GM19467 (cell line): ENCODE results near the gene PYGO2.

Source experiments
- ATAC-seq: cut with Tn5 transposase; IDR thresholded peaks from one replicate; pipeline ENCODE4 v1.9.1; 2021; ENCODE audit warnings: mild to moderate bottlenecking, moderate library complexity; ENCODE audit not compliant: unreplicated experiment

PYGO2 gene

DNA sequence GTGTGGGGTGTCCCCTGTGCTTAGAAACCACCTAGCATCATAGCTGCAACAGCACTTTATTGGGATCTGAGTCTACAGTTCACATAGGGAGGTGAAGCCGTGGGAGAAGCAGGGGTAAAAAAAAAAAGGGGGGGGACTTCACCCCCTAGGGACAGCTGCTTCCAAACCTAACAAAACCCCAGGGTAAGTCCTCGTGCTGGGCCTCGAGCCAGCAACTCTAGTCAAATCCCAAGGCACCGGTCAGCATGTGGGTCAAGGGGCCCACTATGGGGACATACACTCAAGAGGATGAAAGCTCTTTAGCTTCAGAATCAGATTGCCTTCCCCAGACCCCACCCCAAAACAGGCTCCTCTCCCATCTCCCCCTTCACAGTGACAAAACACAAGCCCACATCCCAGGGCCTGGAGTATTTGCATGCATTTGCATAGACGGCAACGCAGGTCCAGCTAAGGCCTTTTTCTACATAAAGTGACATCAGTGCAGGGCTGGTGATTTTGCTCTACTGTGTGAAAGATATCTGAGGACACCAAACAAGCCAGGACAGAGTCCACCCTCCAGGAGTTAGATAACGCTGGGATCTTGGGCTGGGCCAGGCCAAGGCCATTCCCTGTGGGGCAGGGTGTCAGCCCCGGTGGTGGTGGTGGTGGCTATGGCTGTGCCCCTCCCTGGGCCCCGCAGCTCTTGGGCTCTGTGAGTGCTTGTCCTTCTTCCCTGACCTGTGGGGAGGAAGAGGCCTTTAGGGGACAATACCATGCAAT is 17.0 kb downstream of the PYGO2 start:
- no peak for ATAC-seq

DNA sequence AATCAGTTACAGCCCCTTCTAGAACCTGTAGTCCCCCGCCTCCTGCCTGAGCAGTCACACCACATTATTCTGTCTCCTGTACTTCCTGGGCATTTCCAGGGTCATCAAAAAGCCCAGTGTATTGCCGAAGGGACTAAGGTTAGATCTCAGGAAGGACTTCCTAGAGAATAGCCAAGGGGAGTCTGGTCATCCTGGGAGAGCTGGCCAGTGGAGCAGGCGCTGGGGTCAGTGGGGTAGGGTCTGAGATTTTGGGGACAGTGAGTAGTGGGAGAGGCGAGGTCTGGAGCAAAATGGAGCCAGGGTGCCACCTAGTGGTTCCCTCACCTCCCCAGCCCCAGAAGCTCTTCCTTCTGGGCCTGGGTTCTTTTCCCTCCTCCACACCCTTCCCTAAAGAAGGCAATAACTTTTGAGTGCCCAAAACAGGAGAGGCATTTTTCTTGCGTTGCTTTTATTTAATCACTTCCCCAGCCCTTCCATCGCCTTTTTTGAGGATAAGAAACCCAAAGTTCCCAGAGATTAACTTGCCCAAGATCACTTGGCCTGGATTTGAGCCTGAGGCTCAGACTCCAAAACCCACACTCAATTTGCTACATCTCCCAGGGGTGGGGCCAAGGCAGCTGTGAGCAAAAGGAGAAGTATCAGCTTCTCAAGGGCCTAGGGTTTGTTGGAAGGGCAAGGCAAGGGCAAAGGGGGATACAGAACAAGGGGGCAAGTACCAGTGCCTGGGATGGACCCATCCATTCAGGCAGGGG is 17.8 kb downstream of the PYGO2 start:
- ATAC-seq = no peak

GRCh38 chr1:154941333-154942013 is 20.1 kb downstream of the PYGO2 start:
- no peak for ATAC-seq

DNA sequence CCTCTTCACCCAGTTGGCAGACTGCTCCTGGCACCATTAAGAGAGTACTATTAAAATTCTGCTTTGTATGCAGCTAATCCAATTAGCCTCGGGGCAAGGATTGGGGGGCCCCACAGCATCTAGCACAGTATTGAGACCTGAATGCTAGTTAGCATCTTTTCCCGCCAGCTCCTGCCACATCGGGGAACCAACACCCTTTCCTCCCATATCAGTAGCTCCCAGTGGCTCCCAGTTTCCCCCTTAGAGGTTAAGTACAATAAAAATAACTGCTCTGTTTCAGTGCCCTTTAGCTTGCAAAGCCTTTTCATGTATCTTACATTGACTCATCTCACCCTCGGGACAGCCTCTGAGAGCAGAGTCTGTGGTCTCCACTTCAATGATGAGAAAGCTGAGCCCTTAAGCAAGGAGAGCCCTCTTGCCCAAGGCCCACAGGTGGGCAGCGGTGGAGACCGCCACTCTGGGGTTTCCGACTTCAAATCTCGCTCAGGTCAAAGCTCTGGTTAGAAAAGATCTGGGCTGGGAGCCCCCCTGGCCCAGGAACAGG is 20.9 kb downstream of the PYGO2 start:
- ATAC-seq = no peak

- no peak for ATAC-seq
Observed at GRCh38 chr1:154940213-154940560, 21.4 kb downstream of the PYGO2 start.

DNA sequence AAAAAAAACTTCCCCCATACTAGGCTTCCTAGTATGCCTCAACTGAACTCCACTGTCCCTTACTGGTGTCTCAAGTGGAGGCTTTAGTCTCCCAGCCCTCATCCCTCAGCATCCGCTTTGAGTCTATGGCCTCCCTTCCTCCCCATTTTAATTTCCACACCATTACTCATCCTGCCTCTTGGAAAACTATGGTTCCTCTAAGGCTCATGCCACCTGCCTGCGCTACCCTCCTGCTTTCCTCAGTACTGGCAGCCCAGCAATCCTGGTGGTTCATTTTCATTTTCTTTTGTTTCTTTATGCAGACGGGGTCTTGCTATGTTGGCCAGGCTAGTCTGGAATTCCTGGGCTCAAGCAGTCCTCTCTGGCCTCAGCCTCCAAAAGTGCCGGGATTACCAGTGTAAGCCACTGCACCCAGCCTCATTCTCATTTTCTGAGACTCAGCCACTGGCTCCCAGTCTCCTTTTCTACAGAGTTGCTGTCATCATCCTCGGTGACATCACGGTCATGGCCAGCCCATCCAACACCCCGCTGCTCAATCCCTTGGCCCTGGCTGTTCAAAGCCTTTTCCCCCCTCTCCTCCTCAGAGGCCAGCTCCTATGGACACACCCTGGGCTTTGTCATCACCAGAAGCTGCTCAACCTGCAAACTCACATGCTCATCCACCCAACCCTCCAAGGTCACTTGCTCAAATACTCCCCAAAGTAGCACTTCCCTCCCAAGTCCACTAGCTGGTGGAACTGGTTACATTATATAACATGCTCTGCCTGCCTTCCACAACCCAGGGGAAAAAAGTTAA is 22.8 kb downstream of the PYGO2 start:
- ATAC-seq = no peak

DNA sequence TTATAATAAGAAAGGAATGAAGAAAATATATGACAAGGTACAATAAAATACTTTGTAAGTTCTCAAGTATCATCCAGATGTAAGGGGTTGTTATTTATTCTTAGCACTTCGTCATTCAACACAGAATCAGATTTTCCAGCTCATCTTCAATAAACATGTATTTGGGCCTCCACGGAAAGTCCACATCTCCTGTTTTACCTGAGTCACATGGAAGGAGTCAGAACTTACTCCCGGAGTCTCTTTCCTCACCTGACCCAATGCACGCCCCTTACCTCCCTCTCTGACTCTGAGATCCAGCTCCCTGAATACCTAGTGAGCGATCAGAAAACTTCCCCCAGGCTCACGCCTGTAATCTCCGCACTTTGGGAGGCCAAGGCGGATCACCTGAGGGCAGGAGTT is 23.6 kb downstream of the PYGO2 start:
- no peak for ATAC-seq

GRCh38 chr1:154937085-154937987 is 24.2 kb downstream of the PYGO2 start:
- peak; percentile 51 for ATAC-seq

DNA sequence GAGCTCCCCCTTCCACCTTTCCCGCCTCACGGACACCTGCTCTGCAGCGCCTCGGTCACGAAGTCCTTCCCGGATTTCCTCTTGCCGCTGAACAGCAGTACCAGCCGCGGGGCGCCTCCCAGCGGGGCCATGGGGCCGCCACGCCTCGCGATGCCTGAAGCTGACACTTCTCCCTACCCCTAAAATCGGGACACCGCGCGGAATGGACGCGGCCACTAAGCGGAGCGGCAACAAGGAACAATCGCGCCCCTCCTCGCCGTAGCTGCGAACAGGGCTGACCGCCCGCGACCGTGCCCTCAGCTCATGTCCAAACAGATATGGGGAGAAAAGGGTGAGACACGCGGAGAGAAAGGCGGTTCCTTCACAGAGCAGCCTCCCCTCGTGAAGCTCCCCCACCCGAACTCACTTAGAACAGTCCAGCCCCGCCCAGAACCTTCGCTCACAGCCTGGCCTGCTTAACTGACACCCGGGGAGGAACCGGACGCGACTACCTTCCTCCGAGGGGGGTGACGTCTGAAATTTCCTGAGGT is 25.0 kb downstream of the PYGO2 start, which contains the start of gene PMVK:
Gene PMVK (minus strand): TSS at position 165 of the 530 bp plus-strand sequence. CDS start 34 bp downstream, at position 131.
- peak; percentile 73 for ATAC-seq

GRCh38 chr1:154935749-154936554 is 25.6 kb downstream of the PYGO2 start:
- no peak for ATAC-seq

- ATAC-seq = no peak
Observed at GRCh38 chr1:154934358-154934948, 27.1 kb downstream of the PYGO2 start.

- ATAC-seq = no peak
Observed at GRCh38 chr1:154931940-154932487, 29.6 kb downstream of the PYGO2 start.

DNA sequence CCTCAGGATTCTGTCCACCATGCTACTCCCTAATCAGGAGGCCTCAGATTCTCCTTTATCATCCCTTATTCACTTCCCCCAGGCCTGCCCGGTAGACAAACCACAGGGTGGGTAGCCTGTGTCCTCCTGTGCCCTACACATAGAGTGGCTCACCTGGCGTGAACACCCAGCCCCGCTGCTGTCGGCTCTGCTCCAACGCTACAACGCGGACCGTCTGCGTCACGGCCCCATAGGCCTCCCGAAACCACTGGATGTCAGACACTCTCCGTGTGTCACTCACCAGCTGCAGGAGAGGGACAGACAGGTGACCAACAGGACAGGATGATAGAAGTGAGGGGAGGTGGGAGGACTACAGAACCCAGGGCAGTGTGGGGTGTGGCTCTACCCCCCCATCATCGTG is 35.4 kb downstream of the PYGO2 start:
- ATAC-seq = no peak

DNA sequence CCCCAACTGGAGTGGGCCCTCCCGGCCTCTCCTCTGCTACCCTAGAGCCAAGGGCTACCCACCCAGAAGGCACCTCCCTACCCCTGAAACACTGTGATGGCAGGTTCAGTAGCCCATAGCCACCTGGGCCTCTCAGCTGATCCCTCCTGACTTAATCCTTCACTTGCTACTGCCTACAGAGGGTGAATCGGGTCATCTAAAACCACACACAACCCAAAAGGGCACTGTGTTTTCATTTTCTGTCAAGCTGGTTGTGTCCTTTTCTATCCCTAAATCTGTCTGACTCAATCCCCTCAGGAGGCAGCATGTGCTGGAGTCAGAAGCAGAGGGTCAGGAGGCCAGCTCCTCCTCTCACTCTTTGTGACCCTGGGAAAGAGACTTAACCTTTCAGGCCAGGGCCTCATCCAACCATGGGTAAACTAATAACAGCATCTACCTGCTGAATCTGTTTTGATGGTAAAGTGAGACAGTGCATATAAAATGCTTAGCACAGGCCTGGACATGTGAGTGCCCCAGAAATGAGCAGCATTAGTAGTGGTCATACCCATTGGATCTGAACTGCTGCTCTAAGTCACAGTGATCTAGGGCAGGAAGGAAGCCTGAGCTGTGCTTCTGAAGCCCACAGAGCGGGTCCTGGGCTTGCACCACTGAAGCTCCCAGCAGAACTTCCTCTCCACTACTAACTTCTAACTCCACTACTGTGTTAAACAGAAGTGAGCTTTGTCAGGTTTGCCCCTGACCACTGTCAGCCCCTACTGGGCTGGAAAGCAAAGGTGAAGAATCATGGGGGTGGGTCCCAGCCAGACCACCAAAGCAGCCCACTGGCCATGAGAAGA is 36.0 kb downstream of the PYGO2 start:
- ATAC-seq = no peak

DNA sequence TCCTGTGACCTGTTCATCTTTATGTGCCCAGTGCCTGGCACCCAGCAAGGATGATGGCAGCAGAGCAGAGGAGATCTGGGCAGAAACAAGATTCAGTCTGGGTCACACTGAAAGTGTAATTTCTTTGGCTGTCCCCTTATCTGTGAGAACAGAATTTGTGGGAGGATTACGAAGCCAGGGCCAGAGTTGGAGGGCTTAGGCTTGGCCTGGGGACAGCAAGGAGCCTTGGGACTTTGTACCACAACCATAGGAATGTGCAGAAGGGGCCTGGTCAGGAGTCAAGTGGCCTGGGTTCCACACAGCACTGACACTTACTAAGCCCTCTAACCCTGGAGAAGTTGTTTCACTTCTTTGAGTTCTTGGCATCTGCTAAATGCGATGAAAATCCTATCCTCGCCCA is 37.9 kb downstream of the PYGO2 start:
- ATAC-seq = no peak

DNA sequence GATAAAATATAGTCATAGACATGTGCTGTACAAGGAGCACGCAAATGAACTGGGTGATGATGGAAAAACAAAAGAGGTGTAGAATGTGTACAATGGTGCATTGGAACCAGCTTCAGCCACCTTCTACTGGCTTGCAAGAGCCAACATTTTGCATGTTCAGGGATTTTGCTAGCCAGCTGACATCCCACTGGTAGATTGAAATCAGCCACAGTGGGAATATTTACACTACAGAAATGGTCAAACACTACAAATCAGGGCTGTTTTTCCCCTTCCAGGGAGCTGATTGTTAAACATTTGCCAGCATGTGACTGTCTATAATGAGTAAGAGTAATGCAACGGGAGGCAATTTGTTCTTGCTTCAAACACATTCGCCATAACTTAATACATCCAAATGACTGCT is 48.3 kb downstream of the PYGO2 start:
- ATAC-seq = no peak

- ATAC-seq = no peak
Observed at GRCh38 chr1:154912755-154913154, 48.8 kb downstream of the PYGO2 start.
